A549 (cell line): ENCODE results near the gene CADM4. TPM values are rescaled to one million over a fixed set of nuclear protein-coding genes. Genes with fewer than 3 reads are reported as not detected.

Source experiments
- ATAC-seq, 2 experiments: fragments of 200-7000 bp in 1 of 2; fragments of >200 bp in 1 of 2; cut with Nextera tagmentation in 1 of 2; cut with Tn5 transposase in 1 of 2; 3 replicates each; pipeline versions ENCODE4 v1.8.0 to v1.9.1; 2018 to 2020; ENCODE audit warnings: mild to moderate bottlenecking in 1 of 2, moderate library complexity in 1 of 2
- CTCF ChIA-PET: fragments of 300-600 bp; sonication (Branson Sonifier 250); formaldehyde crosslinking; extraction: SDS; loops from one replicate; lab custom pipeline; 2021; ENCODE audit warnings: antibody characterized with exemption, inconsistent platforms; lab: Yijun Ruan, JAX
- POLR2A ChIA-PET: fragments of 350-600 bp; formaldehyde crosslinking; extraction: SDS; loops from one replicate; lab custom pipeline; 2021; ENCODE audit warnings: antibody characterized with exemption, inconsistent platforms; lab: Yijun Ruan, JAX
- DNase-seq, 2 experiments: peaks; one replicate each; pipeline versions ENCODE4 v3.0.0 to v3.0.0-alpha.2; 2011 to 2016; ENCODE audit warnings: low read depth in 1 of 2, low spot score in 1 of 2
- FAIRE-seq: peaks from 2 replicates; lab custom pipeline; 2011; peaks lifted over from hg19 to GRCh38; lab: Jason Lieb, UNC
- H3K27ac ChIP-seq, 2 experiments: fragments of >200 bp; sonication (Bioruptor Twin); formaldehyde crosslinking; 3 replicates each; pipeline ENCODE4 v1.5.1; 2016 to 2017
- H3K4me1 ChIP-seq: fragments of >200 bp; sonication (Bioruptor Twin); formaldehyde crosslinking; 3 replicates; pipeline ENCODE4 v1.6.1; 2016
- H3K4me2 ChIP-seq: fragments of >200 bp; sonication (Bioruptor Twin); formaldehyde crosslinking; 3 replicates; pipeline ENCODE4 v1.6.1; 2016
- H3K4me3 ChIP-seq: fragments of >200 bp; sonication (Bioruptor Twin); formaldehyde crosslinking; 3 replicates; pipeline ENCODE4 v1.5.1; 2016
- H3K9me3 ChIP-seq: fragments of >200 bp; sonication (Bioruptor Twin); formaldehyde crosslinking; 3 replicates; pipeline ENCODE4 v1.6.1; 2016
- ATOH8 ChIP-seq: fragments of 250-450 bp; sonication (Bioruptor Pico); IDR thresholded peaks from 2 replicates; pipeline ENCODE4 v1.5.0; 2020; ENCODE audit warnings: low read depth, mild to moderate bottlenecking, moderate library complexity
- CTCF ChIP-seq: fragments of >200 bp; sonication (Bioruptor Twin); formaldehyde crosslinking; IDR thresholded peaks from 3 replicates; pipeline ENCODE4 v1.5.1; 2016
- EHF ChIP-seq: fragments of 250-450 bp; sonication (Bioruptor Pico); IDR thresholded peaks from 2 replicates; pipeline ENCODE4 v1.5.0; 2020; ENCODE audit warnings: mild to moderate bottlenecking
- FOSL2 ChIP-seq, 2 experiments: fragments of 450-650 bp in 1 of 2; fragments of >200 bp in 1 of 2; sonication (Bioruptor Twin) in 1 of 2; formaldehyde crosslinking; IDR thresholded peaks; 2 replicates each; pipeline versions ENCODE4 v1.5.0 to v1.6.1; 2016 to 2020; ENCODE audit warnings: mild to moderate bottlenecking in 1 of 2, moderate library complexity in 1 of 2
- FOXS1 ChIP-seq: fragments of 250-450 bp; sonication (Bioruptor Pico); IDR thresholded peaks from 2 replicates; pipeline ENCODE4 v1.5.0; 2020; ENCODE audit warnings: mild to moderate bottlenecking, moderate library complexity
- HMGXB4 ChIP-seq: fragments of 250-450 bp; sonication (Bioruptor Pico); IDR thresholded peaks from 2 replicates; pipeline ENCODE4 v1.5.0; 2021; ENCODE audit warnings: mild to moderate bottlenecking, moderate library complexity, borderline replicate concordance
- HOXA7 ChIP-seq: fragments of 250-450 bp; sonication (Bioruptor Pico); IDR thresholded peaks from 2 replicates; pipeline ENCODE4 v1.5.0; 2020; ENCODE audit warnings: mild to moderate bottlenecking, moderate library complexity
- KDM1A ChIP-seq: fragments of 200-600 bp; sonication (generic); IDR thresholded peaks from 2 replicates; pipeline ENCODE4 v1.6.1; 2016; ENCODE audit warnings: low read depth, mild to moderate bottlenecking
- KDM5A ChIP-seq: fragments of 200-600 bp; sonication (generic); IDR thresholded peaks from 2 replicates; pipeline ENCODE4 v1.6.1; 2016; ENCODE audit warnings: antibody characterized with exemption, mild to moderate bottlenecking
- MAFK ChIP-seq: fragments of 450-650 bp; IDR thresholded peaks from 2 replicates; pipeline ENCODE4 v1.6.1; 2014; ENCODE audit not compliant: partially characterized antibody
- RCOR1 ChIP-seq: fragments of 150-350 bp; IDR thresholded peaks from 2 replicates; pipeline ENCODE4 v1.6.1; 2014; ENCODE audit warnings: antibody characterized with exemption, low read length, low read depth
- RFX5 ChIP-seq: fragments of 450-650 bp; IDR thresholded peaks from 2 replicates; pipeline ENCODE4 v1.7.1; 2014; ENCODE audit warnings: antibody characterized with exemption, mild to moderate bottlenecking, moderate library complexity
- SMC3 ChIP-seq: fragments of >200 bp; sonication (Bioruptor Twin); formaldehyde crosslinking; IDR thresholded peaks from 3 replicates; pipeline ENCODE4 v1.6.1; 2018; ENCODE audit warnings: inconsistent platforms
- SREBF2 ChIP-seq: fragments of 450-650 bp; IDR thresholded peaks from 2 replicates; pipeline ENCODE4 v1.6.1; 2014; ENCODE audit warnings: mild to moderate bottlenecking, moderate library complexity
- ZNF302 ChIP-seq: fragments of 250-450 bp; sonication (Bioruptor Pico); IDR thresholded peaks from 2 replicates; pipeline ENCODE4 v1.9.0; 2021; ENCODE audit warnings: inconsistent platforms, mild to moderate bottlenecking, moderate library complexity
- ZSCAN20 ChIP-seq: fragments of 250-450 bp; sonication (Bioruptor Pico); IDR thresholded peaks from 2 replicates; pipeline ENCODE4 v1.8.0; 2022; ENCODE audit warnings: mild to moderate bottlenecking, moderate library complexity
- WGBS: methylation state at CpG from one replicate; pipeline ENCODE4 v1.1.6; 2017; ENCODE audit errors: missing lambda C conversion rate; 5-methylcytosine and 5-hydroxymethylcytosine counted together
- polyA plus RNA-seq, 4 experiments: library from polyadenylated mRNA; depleted of rRNA in 3 of 4; stranded (reverse); fragments of >200 nt; fragmentation: RNase III in 1 of 4; extraction: RNeasy Plus Mini Kit Qiagen cat#74134 plus additional on column Dnase treatment in 1 of 4; gene quantifications; 2 replicates in 3 of 4; 3 replicates in 1 of 4; pipeline ENCODE4 v1.2.3, GENCODE V29; 2011 to 2017

CADM4 gene
- polyA plus RNA-seq, 2 of the 4 experiments (the other 2 are of a cell fraction): 4.2 to 9.2 TPM

- ATAC-seq (no peak; a peak in 1 of 6 replicates), DNase-seq (no peak), FAIRE-seq (no peak)
- Histone ChIP-seq H3K4me3 (no peak overlapping the region), H3K9me3 (no peaks in the 10 kb centered on the region), H3K27ac (no peak overlapping the region), H3K4me1 (no peaks in the 10 kb centered on the region), H3K4me2 (no peak overlapping the region)
- POLR2A ChIA-PET: no interaction called here
- TF ChIP-seq KDM5A (no peak), ZNF302 (CRISPR knock-in tag) (no peak), CTCF (no peak), FOSL2 (IDR thresholded peaks at IDR 0.05) (no peak), FOSL2 (CRISPR knock-in tag; IDR thresholded peaks at IDR 0.05) (no peak), FOXS1 (CRISPR knock-in tag) (no peak), HOXA7 (CRISPR knock-in tag) (no peak), KDM1A (no peak)
- WGBS: 50% methylated on average over 7 of the region's 7 CpGs
- CTCF ChIA-PET: interaction anchor here (1.2 kb wide), 1 partner anchor 13 kb away, joined by 4 read pairs; no protein-coding TSS in a partner anchor
These were observed 58.2 kb downstream of the CADM4 start for GRCh38 chr19:43581467-43581866.

- ChIA-PET CTCF (interaction anchor here (2.0 kb wide), 1 partner anchor 23 kb away, joined by 12 read pairs; no protein-coding TSS in a partner anchor), POLR2A (no interaction called here)
- Histone ChIP-seq H3K4me3 (no peak overlapping the region), H3K27ac (no peak overlapping the region), H3K4me1 (peaks cover 11% of the 10 kb centered on the region), H3K9me3 (no peaks in the 10 kb centered on the region), H3K4me2 (no peak overlapping the region)
- WGBS: 80% methylated on average over 3 of the region's 3 CpGs
- no peak for FAIRE-seq
- no peak for ATAC-seq
- no peak for TF ChIP-seq KDM5A
- DNase-seq: no peak
These were observed 60.9 kb downstream of the CADM4 start for GRCh38 chr19:43578787-43579186.

GRCh38 chr19:43575955-43576878 lies 63.4 kb downstream of the CADM4 start:
- ATAC-seq (peak in 1 of 2 experiments; percentile 6; a peak in 2 of 6 replicates), DNase-seq (no peak)
- H3K4me1 ChIP-seq: peaks cover 11% of the 10 kb centered on the region
- peak overlapping the region; percentile 74 to 86 for H3K27ac ChIP-seq
- POLR2A ChIA-PET: interaction anchor here (1.4 to 2.4 kb wide), 2 partner anchors 8 to 21 kb away, joined by 3 to 17 read pairs; partner anchors contain the start of genes IRGQ and ZNF576
- CTCF ChIA-PET: interaction anchor here (1.5 to 3.0 kb wide), 5 partner anchors 10 to 129 kb away, joined by 4 to 24 read pairs (median 9); no protein-coding TSS in a partner anchor
- H3K4me2 ChIP-seq: peak overlapping the region; percentile 95
- H3K9me3 ChIP-seq: no peaks in the 10 kb centered on the region
- WGBS: 82% methylated on average over 37 of the region's 37 CpGs
- peak overlapping the region; percentile 84 for H3K4me3 ChIP-seq
- TF ChIP-seq RCOR1 (no peak), MAFK (no peak), RFX5 (no peak), ZNF302 (CRISPR knock-in tag) (no peak), EHF (CRISPR knock-in tag) (no peak), SREBF2 (no peak), ATOH8 (CRISPR knock-in tag) (no peak), KDM1A (no peak), HMGXB4 (CRISPR knock-in tag) (no peak), SMC3 (no peak), ZSCAN20 (CRISPR knock-in tag) (no peak)
- TF ChIP-seq, all 56 proteins: peak for 0
- FAIRE-seq: no peak
